ENCODE measurements around the gene KCTD21.
A peak's percentile ranks its signal among the peaks of the same experiment; 100 is the strongest.
"Not testable (repeated sequence)": the region's sequence is repeated elsewhere in the genome, so short reads cannot be mapped to it uniquely, and the experiment has no call there.

KCTD21 gene, protein sequence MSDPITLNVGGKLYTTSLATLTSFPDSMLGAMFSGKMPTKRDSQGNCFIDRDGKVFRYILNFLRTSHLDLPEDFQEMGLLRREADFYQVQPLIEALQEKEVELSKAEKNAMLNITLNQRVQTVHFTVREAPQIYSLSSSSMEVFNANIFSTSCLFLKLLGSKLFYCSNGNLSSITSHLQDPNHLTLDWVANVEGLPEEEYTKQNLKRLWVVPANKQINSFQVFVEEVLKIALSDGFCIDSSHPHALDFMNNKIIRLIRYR
- total RNA-seq, result 9.0 to 28.3 reads per million in 2 experiments

- peak; percentile 83 for DNase-seq (ENCODE audit: low read depth)
These were observed at the start of gene KCTD21, which contains the start of gene USP35 for GRCh38 chr11:78188286-78189173. TSS of gene KCTD21 (minus strand) at chr11:78188626. CDS start at chr11:78174554, 14,072 bp downstream. TSS of gene USP35 (plus strand) at chr11:78188919. CDS start at chr11:78196246, 7,327 bp downstream.

- DNase-seq (ENCODE audit: low read depth), result no peak
These were observed 49.0 kb upstream of the KCTD21 start for GRCh38 chr11:78237293-78238046.

DNA sequence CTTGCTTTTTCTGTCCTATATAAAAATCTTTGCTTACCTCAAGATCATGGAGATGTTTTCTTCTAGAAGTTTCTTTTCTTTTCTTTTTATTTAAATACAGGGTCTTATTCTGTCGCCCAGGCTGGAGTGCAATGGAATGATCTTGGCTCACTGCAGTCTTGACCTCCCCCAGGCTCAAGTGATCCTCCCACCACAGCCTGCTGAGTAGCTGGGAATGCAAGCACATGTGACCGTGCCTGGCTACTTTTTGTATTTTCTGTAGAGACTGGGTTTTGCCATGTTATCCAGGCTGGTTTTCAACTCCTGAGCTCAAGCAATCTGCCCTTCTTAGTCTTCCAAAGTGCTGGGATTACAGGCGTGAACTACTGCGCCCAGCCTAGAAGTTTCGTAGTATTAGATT is 45.6 kb upstream of the KCTD21 start:
- no peak for DNase-seq (ENCODE audit: low read depth)

GRCh38 chr11:78233046-78233445 is 44.6 kb upstream of the KCTD21 start:
- not testable (repeated sequence) for DNase-seq (ENCODE audit: low read depth)

- no peak for DNase-seq (ENCODE audit: low read depth)
These were observed 43.6 kb upstream of the KCTD21 start for GRCh38 chr11:78231962-78232501.

DNA sequence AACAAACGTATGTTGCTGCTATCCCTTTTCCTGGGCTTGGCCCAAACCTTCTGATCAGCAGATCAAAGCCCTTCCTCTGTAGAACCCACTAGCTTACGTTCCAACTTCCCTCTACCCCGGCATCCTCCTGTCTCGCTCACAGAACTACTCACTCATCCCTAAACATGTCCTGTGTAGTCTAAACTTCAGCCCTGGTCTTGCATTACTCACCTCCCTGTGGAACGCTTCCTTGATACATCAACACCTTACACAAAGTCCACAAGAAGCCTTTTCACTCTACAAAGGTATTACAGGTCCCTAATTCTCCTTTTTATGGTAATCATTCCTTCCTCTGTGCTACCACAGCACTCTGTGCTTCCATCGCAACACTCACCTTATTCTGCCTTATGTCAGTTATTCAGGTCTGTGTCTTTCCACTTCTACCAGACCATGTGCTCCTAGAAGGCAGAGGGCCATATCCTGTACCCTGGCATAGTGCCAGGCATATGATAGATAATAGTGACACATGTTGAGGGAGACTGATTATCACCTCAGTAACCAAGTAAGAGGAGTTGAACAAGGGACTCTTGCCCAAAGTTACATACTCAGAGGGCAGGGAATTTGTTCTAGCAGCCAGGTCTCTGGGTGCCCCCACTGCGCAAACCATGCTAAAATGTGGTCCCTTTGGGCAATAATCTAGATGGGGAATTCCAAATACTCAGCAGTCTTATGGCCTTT is 41.9 kb upstream of the KCTD21 start:
- no peak for DNase-seq (ENCODE audit: low read depth)

- DNase-seq (ENCODE audit: low read depth), result no peak
These were observed 40.7 kb upstream of the KCTD21 start for GRCh38 chr11:78229106-78229505.

- DNase-seq (ENCODE audit: low read depth), result no peak
These were observed 40.0 kb upstream of the KCTD21 start for GRCh38 chr11:78228467-78228866.

GRCh38 chr11:78227921-78228320 is 39.5 kb upstream of the KCTD21 start:
- no peak for DNase-seq (ENCODE audit: low read depth)

GRCh38 chr11:78226684-78227680 is 38.6 kb upstream of the KCTD21 start:
- DNase-seq (ENCODE audit: low read depth), result no peak

DNA sequence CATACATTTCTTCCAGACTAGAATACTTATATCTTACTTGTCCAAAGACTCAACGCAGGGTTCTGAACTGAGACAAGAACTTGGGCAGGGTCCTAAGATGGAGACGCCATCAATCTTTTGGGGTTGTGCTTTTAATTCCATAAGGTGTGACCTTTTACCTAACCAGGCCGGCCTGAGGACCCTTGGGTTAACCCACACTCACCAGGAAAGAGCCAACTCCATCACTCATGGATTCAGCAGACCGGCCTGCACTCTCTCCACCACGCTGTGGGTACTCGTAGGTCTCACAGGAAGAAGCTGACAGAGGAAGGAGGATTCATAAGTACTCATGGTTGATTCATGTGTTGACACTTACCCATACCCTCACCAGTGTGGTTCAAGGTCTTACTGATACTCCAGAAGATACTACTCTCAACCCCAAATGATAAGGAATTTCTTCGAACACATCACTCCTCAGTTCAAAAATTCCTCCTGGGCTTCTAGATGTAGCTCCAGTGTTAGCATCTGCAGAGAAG is 36.5 kb upstream of the KCTD21 start:
- no peak for DNase-seq (ENCODE audit: low read depth)

- no peak for DNase-seq (ENCODE audit: low read depth)
These were observed 36.1 kb upstream of the KCTD21 start for GRCh38 chr11:78224506-78224905.

GRCh38 chr11:78223320-78223954 is 35.0 kb upstream of the KCTD21 start:
- DNase-seq (ENCODE audit: low read depth), result no peak

DNA sequence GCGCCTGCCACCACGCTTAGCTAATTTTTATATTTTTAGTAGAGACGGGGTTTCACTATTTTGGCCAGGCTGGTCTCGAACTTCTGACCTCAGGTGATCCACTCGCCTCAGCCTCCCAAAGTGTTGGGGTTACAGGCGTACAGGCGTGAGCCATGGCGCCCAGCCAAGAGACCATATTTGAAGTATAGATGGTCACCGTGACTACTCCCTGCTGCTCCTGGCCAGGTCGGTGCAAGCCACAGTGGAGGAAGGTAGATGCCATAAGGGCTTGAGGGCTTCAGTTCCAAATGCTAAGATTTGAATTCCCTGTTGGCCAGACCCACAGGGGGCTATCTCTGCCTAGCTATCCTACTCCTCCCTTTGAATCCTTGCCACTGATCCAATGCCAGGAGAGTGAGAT is 34.3 kb upstream of the KCTD21 start:
- not testable (repeated sequence) for DNase-seq (ENCODE audit: low read depth)

- DNase-seq (ENCODE audit: low read depth), result no peak
These were observed 33.2 kb upstream of the KCTD21 start for GRCh38 chr11:78221396-78222315.

DNA sequence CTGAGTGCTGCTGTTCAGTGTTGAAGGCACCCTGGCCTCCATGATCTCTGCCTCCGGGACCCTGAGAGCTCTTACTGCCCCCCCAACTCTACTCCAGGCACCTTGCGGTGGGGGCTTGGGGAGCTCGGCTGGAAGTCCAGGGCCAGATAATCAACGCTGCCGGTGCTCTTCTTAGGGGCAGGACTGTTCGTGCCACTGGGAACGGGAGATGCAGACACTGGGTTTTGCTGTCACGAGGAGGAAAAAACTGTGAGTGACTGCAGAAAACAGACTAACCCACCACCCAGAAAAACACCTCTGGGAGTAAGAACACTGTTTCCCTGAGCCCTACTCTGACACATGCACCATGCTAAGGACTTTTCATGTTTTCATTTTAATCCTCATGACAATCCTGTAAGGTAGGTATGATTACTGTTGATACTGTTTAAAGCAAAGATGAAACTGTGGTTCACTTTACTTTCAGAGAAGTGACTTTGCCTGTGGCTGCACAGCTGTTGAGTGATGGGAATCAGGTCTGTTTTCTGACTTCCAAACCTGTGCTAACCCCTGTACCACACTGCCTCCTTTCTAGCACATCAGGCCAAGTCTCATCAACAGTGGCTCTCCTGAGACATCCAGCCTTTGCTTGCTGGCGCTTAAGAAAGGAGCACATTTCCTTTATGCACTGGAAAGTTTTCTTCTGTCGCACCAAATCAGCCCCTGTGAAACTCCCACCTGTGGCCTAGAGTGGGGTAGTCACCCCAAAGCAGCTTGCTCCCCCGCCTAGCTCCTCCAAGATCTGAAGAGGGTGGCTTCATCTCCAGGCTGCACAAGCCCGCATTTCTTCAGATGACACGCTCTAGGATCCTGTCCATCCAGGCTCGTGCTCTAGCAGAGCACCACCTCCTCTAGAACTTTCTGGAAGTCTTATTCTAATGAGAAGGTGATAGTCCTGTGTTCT is 32.1 kb upstream of the KCTD21 start:
- DNase-seq (ENCODE audit: low read depth), result no peak

Measured in T follicular helper cell (primary cell).